ENCODE data around the gene SYDE1.

DNA sequence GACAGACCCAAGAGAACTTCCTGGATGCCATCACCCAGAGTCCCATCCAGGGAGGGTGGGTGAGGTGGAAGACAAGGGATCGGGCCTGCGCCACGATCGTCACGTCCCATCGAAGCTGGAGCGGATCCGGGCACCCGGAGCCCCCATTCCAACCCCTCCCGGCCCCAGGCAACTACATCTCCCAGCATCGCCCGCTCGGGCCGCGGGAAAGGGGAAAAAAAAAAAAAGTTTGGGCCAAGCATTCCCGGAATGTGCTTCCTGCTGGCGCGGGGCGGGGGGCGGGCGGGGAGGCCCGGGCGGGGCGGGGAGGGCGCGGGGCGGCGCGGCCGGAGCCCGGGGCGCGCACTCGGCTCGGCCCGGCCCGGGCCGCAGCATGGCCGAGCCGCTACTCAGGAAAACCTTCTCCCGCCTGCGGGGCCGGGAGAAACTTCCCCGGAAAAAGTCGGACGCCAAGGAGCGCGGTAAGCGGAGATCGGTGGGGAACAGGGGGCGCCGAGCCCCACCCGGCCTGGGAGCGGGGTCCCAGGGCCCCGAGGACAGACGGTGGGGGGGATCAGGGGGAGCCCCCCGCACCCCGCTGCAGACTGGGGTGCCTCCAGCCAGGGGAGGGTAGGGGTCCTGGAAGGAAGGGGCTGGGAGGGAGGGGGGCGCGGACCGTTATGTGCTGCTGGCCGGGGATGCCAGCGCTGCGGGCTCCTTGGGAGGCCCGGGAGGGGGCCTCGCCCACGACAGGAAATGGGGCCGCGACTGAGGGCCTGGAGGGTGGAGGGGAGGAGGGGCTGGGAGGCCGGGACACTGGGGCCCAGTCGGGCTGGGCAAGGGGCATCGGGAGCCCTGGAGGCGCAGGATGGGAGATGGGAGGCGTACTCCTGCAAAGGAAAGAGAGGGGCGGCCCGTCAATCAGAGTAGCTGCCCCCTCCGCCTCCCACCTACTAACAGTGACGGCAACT, at the start of gene SYDE1:
- TF ChIP-seq CTCF (conservative IDR thresholded peaks at IDR 0.05 in 1 of 2, IDR thresholded peaks at IDR 0.05 in 1 of 2; ENCODE audit: extremely low read depth in 1 of 2, insufficient read depth in 1 of 2, low read depth in 1 of 2, low read length in 2 of 2) (no peak), EZH2 (IDR thresholded peaks at IDR 0.05; ENCODE audit: borderline replicate concordance, low read length) (no peak)

Measured in mammary epithelial cell (primary cell).